ENCODE results near the gene SLCO2B1. TPM values are rescaled to one million over a fixed set of nuclear protein-coding genes. Genes with fewer than 3 reads are reported as not detected.

SLCO2B1 gene
- total RNA-seq, 1 experiment from 2014 or later, result 0.57 TPM

DNA sequence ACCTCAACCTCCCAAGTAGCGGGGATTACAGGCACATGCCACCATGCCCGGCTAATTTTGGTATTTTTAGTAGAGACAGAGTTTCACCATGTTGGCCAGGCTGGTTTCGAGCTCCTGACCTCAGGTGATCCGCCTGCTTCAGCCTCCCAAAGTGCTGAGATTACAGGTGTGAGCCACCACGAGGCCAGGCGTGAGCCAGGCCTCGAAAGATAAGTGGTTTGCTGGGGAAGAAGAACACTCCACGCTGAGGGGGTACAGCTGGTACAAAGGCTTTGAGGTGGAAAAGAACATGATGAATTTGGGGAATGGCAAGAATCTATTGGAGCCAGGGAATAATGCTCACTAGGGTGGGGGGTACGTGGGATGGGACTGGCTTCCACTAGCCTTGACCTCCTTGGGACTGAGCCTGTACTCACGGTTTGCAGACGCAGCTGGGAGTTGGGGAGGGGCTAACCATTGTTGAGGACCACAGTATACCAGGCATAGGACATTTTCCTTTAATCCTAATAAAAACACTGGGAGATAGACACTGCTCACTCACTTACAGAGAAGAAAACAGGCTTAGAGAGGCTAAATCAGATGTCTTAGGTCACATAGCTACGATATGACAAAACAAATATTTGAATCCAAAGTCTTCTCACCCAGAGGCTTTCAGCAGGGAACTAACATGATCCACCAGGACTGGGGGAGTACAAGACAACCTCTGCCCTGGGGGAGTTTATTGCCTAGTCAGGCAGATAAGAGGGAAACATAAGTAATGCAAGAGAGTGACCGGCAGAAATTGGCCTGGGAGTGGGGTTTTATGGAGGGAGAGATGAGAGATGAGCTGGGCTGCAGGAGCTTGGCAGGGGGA lies 4.9 kb downstream of the SLCO2B1 start:
- H3K36me3 Mint-ChIP-seq, result peaks cover 4% of the 10 kb centered on the region; the same call in 1 of the 2 replicates
- ChIA-PET POLR2A (no interaction called here), CTCF (interaction anchor here (0.6 to 3.8 kb wide), 6 partner anchors 11 to 134 kb away, joined by 3 to 22 read pairs (median 6); no protein-coding TSS in a partner anchor)
- ATAC-seq, result no peak
- no peaks in the 10 kb centered on the region; the same call in 1 of the 2 replicates for H3K27me3 Mint-ChIP-seq (ENCODE audit: low read depth)
- no peak overlapping the region for H3K27ac Mint-ChIP-seq
- H3K9me3 Mint-ChIP-seq, result peaks cover 4% of the 10 kb centered on the region
- TF ChIP-seq, protein P1, sequence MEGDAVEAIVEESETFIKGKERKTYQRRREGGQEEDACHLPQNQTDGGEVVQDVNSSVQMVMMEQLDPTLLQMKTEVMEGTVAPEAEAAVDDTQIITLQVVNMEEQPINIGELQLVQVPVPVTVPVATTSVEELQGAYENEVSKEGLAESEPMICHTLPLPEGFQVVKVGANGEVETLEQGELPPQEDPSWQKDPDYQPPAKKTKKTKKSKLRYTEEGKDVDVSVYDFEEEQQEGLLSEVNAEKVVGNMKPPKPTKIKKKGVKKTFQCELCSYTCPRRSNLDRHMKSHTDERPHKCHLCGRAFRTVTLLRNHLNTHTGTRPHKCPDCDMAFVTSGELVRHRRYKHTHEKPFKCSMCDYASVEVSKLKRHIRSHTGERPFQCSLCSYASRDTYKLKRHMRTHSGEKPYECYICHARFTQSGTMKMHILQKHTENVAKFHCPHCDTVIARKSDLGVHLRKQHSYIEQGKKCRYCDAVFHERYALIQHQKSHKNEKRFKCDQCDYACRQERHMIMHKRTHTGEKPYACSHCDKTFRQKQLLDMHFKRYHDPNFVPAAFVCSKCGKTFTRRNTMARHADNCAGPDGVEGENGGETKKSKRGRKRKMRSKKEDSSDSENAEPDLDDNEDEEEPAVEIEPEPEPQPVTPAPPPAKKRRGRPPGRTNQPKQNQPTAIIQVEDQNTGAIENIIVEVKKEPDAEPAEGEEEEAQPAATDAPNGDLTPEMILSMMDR (IDR thresholded peaks at IDR 0.05), result no peak
- TF ChIP-seq, protein P2, sequence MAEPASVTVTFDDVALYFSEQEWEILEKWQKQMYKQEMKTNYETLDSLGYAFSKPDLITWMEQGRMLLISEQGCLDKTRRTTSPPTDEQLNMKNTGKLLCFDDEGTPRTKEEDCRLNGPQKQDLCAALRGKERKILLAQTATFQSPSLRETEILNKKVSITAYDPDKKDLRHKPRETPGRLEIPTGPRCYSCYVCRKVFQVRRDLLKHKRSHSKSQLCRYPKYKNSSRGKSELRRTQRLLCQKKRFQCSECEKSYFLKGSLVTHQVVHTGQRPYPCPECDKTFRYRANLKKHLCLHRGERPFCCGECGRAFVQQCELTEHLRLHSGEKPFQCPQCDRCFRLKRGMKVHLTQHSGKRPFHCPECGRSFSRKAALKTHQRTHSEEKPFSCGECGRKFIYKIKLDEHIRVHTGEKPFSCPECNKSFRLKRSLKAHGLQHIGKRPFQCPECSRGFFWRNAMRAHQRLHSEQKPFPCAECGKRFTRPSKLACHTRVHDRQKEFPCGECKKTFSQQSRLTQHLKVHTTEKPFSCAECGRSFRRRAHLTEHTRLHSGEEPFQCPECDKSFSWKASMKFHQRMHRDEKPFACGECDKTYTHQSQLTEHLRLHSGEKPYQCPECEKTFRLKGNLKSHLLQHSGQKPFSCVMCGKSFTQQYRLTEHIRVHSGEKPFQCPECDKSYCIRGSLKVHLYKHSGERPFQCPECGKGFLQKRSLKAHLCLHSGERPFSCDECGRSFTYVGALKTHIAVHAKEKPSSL (CRISPR knock-in tag; conservative IDR thresholded peaks at IDR 0.05), result no peak
- H3K4me1 Mint-ChIP-seq, result peaks cover 4% of the 10 kb centered on the region
- no peak for DNase-seq (ENCODE audit: low spot score)
- no peak overlapping the region for H3K4me3 Mint-ChIP-seq

DNA sequence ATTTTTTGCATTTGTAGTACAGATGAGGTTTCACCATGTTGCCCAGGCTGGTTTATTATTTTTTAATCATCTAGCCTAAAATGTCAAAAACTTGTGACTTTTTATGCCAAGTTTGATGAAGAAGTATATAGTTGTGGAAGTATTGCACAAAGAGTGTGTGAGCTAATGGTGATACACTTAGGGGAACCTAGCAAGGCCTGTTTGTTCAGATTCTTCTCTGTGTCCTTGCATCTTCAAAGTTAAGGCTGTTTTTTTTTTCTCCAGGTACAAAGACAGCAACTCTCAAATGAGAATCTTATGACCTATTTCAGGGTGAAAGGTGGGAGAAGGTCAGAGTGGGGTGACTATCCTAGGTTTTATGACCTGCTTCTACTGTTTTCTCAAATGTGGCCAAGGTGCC lies 7.3 kb downstream of the SLCO2B1 start:
- Mint-ChIP-seq H3K36me3 (peaks cover 8% of the 10 kb centered on the region), H3K4me3 (no peak overlapping the region), H3K27me3 (ENCODE audit: low read depth) (no peaks in the 10 kb centered on the region), H3K9me3 (peaks cover 13% of the 10 kb centered on the region), H3K27ac (no peak overlapping the region), H3K4me1 (peaks cover 11% of the 10 kb centered on the region)
- no peak for DNase-seq (ENCODE audit: low spot score)
- ATAC-seq, result no peak
- ChIA-PET POLR2A (no interaction called here), CTCF (interaction anchor here (0.7 to 3.6 kb wide), 7 partner anchors 13 to 84 kb away, joined by 3 to 32 read pairs (median 8); no protein-coding TSS in a partner anchor)
- TF ChIP-seq, protein P3, sequence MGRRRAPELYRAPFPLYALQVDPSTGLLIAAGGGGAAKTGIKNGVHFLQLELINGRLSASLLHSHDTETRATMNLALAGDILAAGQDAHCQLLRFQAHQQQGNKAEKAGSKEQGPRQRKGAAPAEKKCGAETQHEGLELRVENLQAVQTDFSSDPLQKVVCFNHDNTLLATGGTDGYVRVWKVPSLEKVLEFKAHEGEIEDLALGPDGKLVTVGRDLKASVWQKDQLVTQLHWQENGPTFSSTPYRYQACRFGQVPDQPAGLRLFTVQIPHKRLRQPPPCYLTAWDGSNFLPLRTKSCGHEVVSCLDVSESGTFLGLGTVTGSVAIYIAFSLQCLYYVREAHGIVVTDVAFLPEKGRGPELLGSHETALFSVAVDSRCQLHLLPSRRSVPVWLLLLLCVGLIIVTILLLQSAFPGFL (CRISPR knock-in tag; IDR thresholded peaks at IDR 0.05; ENCODE audit: borderline replicate concordance), result no peak
- TF ChIP-seq, protein P4, sequence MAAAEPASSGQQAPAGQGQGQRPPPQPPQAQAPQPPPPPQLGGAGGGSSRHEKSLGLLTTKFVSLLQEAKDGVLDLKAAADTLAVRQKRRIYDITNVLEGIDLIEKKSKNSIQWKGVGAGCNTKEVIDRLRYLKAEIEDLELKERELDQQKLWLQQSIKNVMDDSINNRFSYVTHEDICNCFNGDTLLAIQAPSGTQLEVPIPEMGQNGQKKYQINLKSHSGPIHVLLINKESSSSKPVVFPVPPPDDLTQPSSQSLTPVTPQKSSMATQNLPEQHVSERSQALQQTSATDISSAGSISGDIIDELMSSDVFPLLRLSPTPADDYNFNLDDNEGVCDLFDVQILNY (CRISPR knock-in tag; IDR thresholded peaks at IDR 0.05), result no peak
- TF ChIP-seq, protein P5, sequence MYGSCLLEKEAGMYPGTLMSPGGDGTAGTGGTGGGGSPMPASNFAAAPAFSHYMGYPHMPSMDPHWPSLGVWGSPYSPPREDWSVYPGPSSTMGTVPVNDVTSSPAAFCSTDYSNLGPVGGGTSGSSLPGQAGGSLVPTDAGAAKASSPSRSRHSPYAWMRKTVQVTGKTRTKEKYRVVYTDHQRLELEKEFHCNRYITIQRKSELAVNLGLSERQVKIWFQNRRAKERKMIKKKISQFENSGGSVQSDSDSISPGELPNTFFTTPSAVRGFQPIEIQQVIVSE (CRISPR knock-in tag; IDR thresholded peaks at IDR 0.05; ENCODE audit: borderline replicate concordance), result no peak
- TF ChIP-seq, protein P6, sequence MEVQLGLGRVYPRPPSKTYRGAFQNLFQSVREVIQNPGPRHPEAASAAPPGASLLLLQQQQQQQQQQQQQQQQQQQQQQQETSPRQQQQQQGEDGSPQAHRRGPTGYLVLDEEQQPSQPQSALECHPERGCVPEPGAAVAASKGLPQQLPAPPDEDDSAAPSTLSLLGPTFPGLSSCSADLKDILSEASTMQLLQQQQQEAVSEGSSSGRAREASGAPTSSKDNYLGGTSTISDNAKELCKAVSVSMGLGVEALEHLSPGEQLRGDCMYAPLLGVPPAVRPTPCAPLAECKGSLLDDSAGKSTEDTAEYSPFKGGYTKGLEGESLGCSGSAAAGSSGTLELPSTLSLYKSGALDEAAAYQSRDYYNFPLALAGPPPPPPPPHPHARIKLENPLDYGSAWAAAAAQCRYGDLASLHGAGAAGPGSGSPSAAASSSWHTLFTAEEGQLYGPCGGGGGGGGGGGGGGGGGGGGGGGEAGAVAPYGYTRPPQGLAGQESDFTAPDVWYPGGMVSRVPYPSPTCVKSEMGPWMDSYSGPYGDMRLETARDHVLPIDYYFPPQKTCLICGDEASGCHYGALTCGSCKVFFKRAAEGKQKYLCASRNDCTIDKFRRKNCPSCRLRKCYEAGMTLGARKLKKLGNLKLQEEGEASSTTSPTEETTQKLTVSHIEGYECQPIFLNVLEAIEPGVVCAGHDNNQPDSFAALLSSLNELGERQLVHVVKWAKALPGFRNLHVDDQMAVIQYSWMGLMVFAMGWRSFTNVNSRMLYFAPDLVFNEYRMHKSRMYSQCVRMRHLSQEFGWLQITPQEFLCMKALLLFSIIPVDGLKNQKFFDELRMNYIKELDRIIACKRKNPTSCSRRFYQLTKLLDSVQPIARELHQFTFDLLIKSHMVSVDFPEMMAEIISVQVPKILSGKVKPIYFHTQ (CRISPR knock-in tag; IDR thresholded peaks at IDR 0.05), result no peak
- no peak for TF ChIP-seq NFATC4 (CRISPR knock-in tag; IDR thresholded peaks at IDR 0.05)
- TF ChIP-seq SOX15 (CRISPR knock-in tag; IDR thresholded peaks at IDR 0.05), result no peak
- TF ChIP-seq, protein P7, sequence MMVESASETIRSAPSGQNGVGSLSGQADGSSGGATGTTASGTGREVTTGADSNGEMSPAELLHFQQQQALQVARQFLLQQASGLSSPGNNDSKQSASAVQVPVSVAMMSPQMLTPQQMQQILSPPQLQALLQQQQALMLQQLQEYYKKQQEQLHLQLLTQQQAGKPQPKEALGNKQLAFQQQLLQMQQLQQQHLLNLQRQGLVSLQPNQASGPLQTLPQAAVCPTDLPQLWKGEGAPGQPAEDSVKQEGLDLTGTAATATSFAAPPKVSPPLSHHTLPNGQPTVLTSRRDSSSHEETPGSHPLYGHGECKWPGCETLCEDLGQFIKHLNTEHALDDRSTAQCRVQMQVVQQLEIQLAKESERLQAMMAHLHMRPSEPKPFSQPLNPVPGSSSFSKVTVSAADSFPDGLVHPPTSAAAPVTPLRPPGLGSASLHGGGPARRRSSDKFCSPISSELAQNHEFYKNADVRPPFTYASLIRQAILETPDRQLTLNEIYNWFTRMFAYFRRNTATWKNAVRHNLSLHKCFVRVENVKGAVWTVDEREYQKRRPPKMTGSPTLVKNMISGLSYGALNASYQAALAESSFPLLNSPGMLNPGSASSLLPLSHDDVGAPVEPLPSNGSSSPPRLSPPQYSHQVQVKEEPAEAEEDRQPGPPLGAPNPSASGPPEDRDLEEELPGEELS (CRISPR knock-in tag; IDR thresholded peaks at IDR 0.05), result no peak
- TF ChIP-seq PRRX2 (CRISPR knock-in tag; IDR thresholded peaks at IDR 0.05), result no peak
- TF ChIP-seq, protein P8, sequence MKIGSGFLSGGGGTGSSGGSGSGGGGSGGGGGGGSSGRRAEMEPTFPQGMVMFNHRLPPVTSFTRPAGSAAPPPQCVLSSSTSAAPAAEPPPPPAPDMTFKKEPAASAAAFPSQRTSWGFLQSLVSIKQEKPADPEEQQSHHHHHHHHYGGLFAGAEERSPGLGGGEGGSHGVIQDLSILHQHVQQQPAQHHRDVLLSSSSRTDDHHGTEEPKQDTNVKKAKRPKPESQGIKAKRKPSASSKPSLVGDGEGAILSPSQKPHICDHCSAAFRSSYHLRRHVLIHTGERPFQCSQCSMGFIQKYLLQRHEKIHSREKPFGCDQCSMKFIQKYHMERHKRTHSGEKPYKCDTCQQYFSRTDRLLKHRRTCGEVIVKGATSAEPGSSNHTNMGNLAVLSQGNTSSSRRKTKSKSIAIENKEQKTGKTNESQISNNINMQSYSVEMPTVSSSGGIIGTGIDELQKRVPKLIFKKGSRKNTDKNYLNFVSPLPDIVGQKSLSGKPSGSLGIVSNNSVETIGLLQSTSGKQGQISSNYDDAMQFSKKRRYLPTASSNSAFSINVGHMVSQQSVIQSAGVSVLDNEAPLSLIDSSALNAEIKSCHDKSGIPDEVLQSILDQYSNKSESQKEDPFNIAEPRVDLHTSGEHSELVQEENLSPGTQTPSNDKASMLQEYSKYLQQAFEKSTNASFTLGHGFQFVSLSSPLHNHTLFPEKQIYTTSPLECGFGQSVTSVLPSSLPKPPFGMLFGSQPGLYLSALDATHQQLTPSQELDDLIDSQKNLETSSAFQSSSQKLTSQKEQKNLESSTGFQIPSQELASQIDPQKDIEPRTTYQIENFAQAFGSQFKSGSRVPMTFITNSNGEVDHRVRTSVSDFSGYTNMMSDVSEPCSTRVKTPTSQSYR (CRISPR knock-in tag; IDR thresholded peaks at IDR 0.05), result no peak
- TF ChIP-seq, protein P9, sequence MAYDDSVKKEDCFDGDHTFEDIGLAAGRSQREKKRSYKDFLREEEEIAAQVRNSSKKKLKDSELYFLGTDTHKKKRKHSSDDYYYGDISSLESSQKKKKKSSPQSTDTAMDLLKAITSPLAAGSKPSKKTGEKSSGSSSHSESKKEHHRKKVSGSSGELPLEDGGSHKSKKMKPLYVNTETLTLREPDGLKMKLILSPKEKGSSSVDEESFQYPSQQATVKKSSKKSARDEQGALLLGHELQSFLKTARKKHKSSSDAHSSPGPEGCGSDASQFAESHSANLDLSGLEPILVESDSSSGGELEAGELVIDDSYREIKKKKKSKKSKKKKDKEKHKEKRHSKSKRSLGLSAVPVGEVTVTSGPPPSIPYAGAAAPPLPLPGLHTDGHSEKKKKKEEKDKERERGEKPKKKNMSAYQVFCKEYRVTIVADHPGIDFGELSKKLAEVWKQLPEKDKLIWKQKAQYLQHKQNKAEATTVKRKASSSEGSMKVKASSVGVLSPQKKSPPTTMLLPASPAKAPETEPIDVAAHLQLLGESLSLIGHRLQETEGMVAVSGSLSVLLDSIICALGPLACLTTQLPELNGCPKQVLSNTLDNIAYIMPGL (CRISPR knock-in tag; IDR thresholded peaks at IDR 0.05), result no peak
- TF ChIP-seq ATF1 (CRISPR knock-in tag; IDR thresholded peaks at IDR 0.05), result no peak
- TF ChIP-seq TCF7 (CRISPR knock-in tag; IDR thresholded peaks at IDR 0.05; ENCODE audit: low read depth), result no peak
- no peak for TF ChIP-seq ZNF138 (CRISPR knock-in tag; conservative IDR thresholded peaks at IDR 0.05)
